Hepatocyte (in vitro differentiated cells): ENCODE data around the gene TLE7.

Experiments
- CTCF ChIP-seq: fragments of 200-600 bp; sonication (generic); IDR thresholded peaks from 2 replicates; pipeline ENCODE4 v1.5.1; 2016; ENCODE audit warnings: antibody characterized with exemption, mild to moderate bottlenecking; ENCODE audit not compliant: poor library complexity
- EZH2 ChIP-seq: fragments of 200-600 bp; sonication (generic); IDR thresholded peaks from 2 replicates; pipeline ENCODE4 v1.6.1; 2016; ENCODE audit warnings: antibody characterized with exemption, mild to moderate bottlenecking, borderline replicate concordance
- EZH2phosphoT487 ChIP-seq: fragments of 200-600 bp; sonication (generic); IDR thresholded peaks from one replicate; pipeline ENCODE4 v1.6.1; 2018; ENCODE audit warnings: antibody characterized with exemption, mild to moderate bottlenecking, low read depth, moderate library complexity; ENCODE audit not compliant: unreplicated experiment, severe bottlenecking

- TF ChIP-seq EZH2, result no peak
- no peak for TF ChIP-seq CTCF
- TF ChIP-seq EZH2phosphoT487, result no peak
Measured at GRCh38 chr16:71402007-71402406, 39.8 kb downstream of the TLE7 start.
